Epithelial cell of esophagus (primary cell): ENCODE results near the gene IMPG2.

ENCODE experiments used
- DNase-seq: peaks from one replicate; pipeline ENCODE4 v3.0.0; 2010; ENCODE audit warnings: low read depth
- H3K4me3 ChIP-seq: 2 replicates; pipeline ENCODE4 v1.5.1; 2011; ENCODE audit warnings: mild to moderate bottlenecking, low read length, control low read depth
- TF ChIP-seq, protein P1 (sequence below): IDR thresholded peaks from 2 replicates; pipeline ENCODE4 v1.5.1; 2011; ENCODE audit warnings: low read depth, mild to moderate bottlenecking, low read length, control low read depth, inconsistent platforms; ENCODE audit not compliant: insufficient read depth; ENCODE audit errors: missing control alignments

Gene IMPG2

DNA sequence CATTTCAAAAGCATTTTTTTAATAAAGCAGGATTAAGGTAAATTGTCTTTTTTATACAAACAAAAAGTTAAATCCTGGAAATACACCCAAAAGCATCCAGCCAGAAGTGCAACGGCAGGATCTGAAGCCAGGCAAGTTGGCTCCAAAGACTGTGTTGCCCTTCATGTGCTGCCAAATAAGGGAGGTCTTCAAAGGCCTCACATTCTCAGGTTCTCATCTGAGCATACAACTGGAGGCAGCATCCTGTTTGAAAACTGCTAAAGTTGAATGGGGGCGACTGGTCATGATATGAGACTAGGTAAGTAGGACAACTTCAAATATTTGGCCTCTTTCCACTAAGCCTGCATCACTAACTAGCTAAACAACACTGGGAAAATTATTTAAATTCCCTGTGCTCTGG lies 52.2 kb downstream of the IMPG2 start:
- TF ChIP-seq, protein P1, sequence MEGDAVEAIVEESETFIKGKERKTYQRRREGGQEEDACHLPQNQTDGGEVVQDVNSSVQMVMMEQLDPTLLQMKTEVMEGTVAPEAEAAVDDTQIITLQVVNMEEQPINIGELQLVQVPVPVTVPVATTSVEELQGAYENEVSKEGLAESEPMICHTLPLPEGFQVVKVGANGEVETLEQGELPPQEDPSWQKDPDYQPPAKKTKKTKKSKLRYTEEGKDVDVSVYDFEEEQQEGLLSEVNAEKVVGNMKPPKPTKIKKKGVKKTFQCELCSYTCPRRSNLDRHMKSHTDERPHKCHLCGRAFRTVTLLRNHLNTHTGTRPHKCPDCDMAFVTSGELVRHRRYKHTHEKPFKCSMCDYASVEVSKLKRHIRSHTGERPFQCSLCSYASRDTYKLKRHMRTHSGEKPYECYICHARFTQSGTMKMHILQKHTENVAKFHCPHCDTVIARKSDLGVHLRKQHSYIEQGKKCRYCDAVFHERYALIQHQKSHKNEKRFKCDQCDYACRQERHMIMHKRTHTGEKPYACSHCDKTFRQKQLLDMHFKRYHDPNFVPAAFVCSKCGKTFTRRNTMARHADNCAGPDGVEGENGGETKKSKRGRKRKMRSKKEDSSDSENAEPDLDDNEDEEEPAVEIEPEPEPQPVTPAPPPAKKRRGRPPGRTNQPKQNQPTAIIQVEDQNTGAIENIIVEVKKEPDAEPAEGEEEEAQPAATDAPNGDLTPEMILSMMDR = no peak
- no peak overlapping the region for H3K4me3 ChIP-seq
- no peak for DNase-seq

DNA sequence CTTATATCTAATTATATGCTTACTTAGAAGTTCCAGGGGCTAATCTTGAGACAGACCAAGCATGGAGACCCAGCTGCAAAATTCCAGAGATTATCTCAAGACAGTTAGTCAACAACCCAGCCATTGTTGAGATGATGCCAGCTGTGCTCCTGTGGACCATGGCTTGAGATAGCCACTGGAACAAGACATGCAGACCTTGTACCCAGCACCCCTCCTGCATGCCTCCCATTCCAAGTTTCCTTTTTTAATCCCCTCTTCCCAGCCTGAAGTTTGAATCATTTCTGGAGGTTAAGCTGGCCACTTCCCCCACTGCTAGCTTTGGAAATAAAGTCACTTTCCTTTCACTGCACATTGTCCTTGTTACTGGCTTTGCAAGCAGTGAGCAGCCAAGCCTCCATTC lies 53.8 kb downstream of the IMPG2 start:
- no peak for DNase-seq
- TF ChIP-seq, protein P1 = no peak
- H3K4me3 ChIP-seq = no peak overlapping the region

GRCh38 chr3:101266071-101266470 lies 54.3 kb downstream of the IMPG2 start:
- TF ChIP-seq, protein P1 = no peak
- no peak for DNase-seq
- H3K4me3 ChIP-seq = no peak overlapping the region

DNA sequence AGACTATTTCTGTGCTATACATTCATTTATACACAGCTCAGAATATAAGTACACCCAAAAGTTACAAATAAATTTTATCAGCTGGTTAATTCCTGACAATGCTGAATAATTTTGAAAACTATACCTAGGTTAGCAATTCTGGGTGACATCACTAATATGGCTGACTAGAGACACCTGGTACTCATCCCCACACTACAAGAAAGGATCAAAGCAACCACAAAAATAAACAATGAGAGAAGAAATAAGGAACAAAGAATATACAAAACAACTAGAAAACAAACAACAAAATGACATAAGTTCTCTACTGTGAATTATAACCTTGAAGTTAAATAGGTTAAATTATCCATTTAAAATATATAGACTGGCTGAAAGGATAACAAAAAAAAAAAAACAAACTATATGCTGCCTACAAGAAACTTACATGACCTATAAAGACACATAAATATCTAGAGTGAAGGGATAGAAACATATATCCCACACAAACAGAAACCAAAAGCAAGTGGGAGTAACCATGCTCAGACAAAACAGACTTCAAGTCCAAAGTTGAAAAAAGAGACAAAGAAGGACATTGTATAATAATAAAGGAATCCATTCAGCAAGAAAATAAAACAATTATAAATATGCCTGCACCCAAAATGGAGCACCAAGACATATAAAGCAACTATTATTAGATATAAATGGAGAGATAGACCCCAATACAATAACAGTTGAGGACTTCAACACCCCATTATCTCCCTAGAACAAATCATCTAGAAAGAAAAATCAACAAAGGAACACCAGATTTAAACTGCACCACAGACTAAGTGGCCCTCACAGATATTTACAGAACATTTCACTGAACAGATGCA lies 57.8 kb downstream of the IMPG2 start:
- no peak for DNase-seq
- H3K4me3 ChIP-seq = no peak overlapping the region
- TF ChIP-seq, protein P1 = no peak

- no peak for DNase-seq
- no peak overlapping the region for H3K4me3 ChIP-seq
- TF ChIP-seq, protein P1 = no peak
Observed at GRCh38 chr3:101261506-101261905, 58.9 kb downstream of the IMPG2 start.

GRCh38 chr3:101259485-101260341 lies 60.7 kb downstream of the IMPG2 start:
- DNase-seq = no peak
- TF ChIP-seq, protein P1 = no peak
- no peak overlapping the region for H3K4me3 ChIP-seq

DNA sequence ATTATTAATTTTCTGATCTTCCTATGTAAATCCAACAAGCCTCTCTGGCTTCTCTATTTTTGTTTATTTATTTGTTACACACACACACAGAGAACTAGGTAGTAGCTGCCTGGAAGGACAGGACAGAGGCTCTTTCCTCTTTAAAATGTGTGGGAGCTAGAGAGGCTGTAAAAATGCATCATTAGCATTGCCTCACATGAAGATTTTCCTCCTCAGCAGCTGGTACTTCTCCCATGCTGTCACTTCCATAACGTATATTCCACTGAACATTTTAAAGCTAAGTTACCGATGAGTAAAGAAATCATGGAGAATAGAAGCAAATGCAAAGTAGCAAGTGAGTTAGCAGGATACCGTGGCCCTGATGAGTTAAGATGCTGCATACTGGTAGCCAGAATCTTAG lies 63.9 kb downstream of the IMPG2 start:
- no peak overlapping the region for H3K4me3 ChIP-seq
- TF ChIP-seq, protein P1 = no peak
- no peak for DNase-seq
